ENCODE measurements around the gene AGPS. TPM values are rescaled to one million over a fixed set of nuclear protein-coding genes. Genes with fewer than 3 reads are reported as not detected.

Gene AGPS
- total and polyA plus RNA-seq, 2 of the 13 experiments (the other 11 are each of a cell fraction or from before 2014, with no cell fraction given) = 39.4 to 99.0 TPM

DNA sequence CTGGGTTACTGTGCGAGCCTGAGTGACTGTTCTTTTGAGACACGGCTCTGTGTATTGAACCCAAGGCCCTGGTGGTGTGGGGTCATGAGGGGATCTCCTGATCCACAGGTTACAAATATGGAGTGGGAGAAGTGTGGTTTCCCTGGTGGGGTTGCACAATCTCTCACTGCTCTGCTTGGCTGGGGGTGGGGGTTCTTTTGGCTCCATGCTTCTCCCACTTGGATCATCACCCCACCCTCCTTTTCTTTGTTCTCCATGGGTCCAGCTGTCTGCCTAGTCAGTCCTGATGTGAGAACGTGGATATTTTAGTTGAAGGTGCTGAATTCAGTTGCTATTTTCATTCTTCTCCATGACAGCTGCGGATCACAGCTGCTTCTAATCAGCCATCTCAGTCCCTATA is 37.8 kb downstream of the AGPS start:
- ChIA-PET CTCF (ENCODE audit: low intra/inter-chr PET ratio, low total read pairs) (no interaction called here), POLR2A (no interaction called here)
- H2AFZ ChIP-seq (ENCODE audit: low read length) = no peak overlapping the region
- 81% methylated on average over 4 of the region's 4 CpGs for WGBS (ENCODE audit: low lambda C conversion rate)
- peaks cover 13% of the 10 kb centered on the region; the same call in 1 of the 2 replicates for H3K9me3 ChIP-seq (ENCODE audit: low read length)
- no peak overlapping the region for H3K27ac ChIP-seq (ENCODE audit: extremely low read length, insufficient read depth, low read length)
- H3K4me1 ChIP-seq (ENCODE audit: insufficient read depth, low read length) = peaks cover 39% of the 10 kb centered on the region
- no peak overlapping the region for H3K9ac ChIP-seq (ENCODE audit: insufficient read depth, low read depth, low read length)
- peaks cover 8 to 28% of the 10 kb centered on the region in 2 experiments; a peak in 4 of 5 replicates for H3K36me3 ChIP-seq (replicated peaks in 1 of 2; ENCODE audit: control insufficient read depth in 1 of 2, insufficient read depth in 2 of 2, low read length in 2 of 2)
- DNase-seq (ENCODE audit: low spot score) = no peak
- H3K4me2 ChIP-seq (ENCODE audit: low read depth, low read length) = no peak overlapping the region; the same call in 1 of the 2 replicates
- in situ Hi-C loops (cut with HindIII; ENCODE audit: extremely low pct_ligation_motif_present, low pct_unique_long_range_greater_than_20kb) = no loop called here
- H3K79me2 ChIP-seq (ENCODE audit: insufficient read depth, low read length) = peaks cover 93% of the 10 kb centered on the region
- intact Hi-C loops (cut with micrococcal nuclease; ENCODE audit: unreplicated experiment) = no loop called here
- no peak overlapping the region for H3K4me3 ChIP-seq (replicated peaks in 1 of 3; ENCODE audit: insufficient read depth in 1 of 3, low read depth in 2 of 3, low read length in 3 of 3)
- FAIRE-seq = no peak
- no peaks in the 10 kb centered on the region for H3K27me3 ChIP-seq (ENCODE audit: control insufficient read depth in 1 of 2, insufficient read depth in 2 of 2, low read length in 2 of 2)
- ATAC-seq = no peak; the same call in 2 of the 3 replicates
- no TSS peak for BruUV-seq (replicated peaks)
- peaks cover 33% of the 10 kb centered on the region; the same call in 1 of the 2 replicates for H4K20me1 ChIP-seq (ENCODE audit: insufficient read depth, low read length)
- peak; percentile 84 for TF ChIP-seq CEBPB (IDR thresholded peaks at IDR 0.05; ENCODE audit: borderline replicate concordance, low read depth, low read length)
- TF ChIP-seq HNRNPH1 (optimal IDR thresholded peaks at IDR 0.05; ENCODE audit: low read depth, low read length) = no peak
- TF ChIP-seq CEBPG (CRISPR knock-in tag; IDR thresholded peaks at IDR 0.05) = peak; percentile 38; the same call in 1 of the 2 replicates
- TF ChIP-seq, protein P1, sequence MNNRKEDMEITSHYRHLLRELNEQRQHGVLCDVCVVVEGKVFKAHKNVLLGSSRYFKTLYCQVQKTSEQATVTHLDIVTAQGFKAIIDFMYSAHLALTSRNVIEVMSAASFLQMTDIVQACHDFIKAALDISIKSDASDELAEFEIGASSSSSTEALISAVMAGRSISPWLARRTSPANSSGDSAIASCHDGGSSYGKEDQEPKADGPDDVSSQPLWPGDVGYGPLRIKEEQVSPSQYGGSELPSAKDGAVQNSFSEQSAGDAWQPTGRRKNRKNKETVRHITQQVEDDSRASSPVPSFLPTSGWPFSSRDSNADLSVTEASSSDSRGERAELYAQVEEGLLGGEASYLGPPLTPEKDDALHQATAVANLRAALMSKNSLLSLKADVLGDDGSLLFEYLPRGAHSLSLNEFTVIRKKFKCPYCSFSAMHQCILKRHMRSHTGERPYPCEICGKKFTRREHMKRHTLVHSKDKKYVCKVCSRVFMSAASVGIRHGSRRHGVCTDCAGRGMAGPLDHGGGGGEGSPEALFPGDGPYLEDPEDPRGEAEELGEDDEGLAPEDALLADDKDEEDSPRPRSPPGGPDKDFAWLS (CRISPR knock-in tag; IDR thresholded peaks at IDR 0.05; ENCODE audit: borderline replicate concordance) = no peak
- TF ChIP-seq, protein P2, sequence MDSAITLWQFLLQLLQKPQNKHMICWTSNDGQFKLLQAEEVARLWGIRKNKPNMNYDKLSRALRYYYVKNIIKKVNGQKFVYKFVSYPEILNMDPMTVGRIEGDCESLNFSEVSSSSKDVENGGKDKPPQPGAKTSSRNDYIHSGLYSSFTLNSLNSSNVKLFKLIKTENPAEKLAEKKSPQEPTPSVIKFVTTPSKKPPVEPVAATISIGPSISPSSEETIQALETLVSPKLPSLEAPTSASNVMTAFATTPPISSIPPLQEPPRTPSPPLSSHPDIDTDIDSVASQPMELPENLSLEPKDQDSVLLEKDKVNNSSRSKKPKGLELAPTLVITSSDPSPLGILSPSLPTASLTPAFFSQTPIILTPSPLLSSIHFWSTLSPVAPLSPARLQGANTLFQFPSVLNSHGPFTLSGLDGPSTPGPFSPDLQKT (CRISPR knock-in tag; IDR thresholded peaks at IDR 0.05; ENCODE audit: borderline replicate concordance) = no peak
- no peak for TF ChIP-seq YEATS4 (CRISPR knock-in tag; IDR thresholded peaks at IDR 0.05; ENCODE audit: borderline replicate concordance)
- TF ChIP-seq, protein P3, sequence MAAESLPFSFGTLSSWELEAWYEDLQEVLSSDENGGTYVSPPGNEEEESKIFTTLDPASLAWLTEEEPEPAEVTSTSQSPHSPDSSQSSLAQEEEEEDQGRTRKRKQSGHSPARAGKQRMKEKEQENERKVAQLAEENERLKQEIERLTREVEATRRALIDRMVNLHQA (CRISPR knock-in tag; IDR thresholded peaks at IDR 0.05) = no peak
- TF ChIP-seq, protein P4, sequence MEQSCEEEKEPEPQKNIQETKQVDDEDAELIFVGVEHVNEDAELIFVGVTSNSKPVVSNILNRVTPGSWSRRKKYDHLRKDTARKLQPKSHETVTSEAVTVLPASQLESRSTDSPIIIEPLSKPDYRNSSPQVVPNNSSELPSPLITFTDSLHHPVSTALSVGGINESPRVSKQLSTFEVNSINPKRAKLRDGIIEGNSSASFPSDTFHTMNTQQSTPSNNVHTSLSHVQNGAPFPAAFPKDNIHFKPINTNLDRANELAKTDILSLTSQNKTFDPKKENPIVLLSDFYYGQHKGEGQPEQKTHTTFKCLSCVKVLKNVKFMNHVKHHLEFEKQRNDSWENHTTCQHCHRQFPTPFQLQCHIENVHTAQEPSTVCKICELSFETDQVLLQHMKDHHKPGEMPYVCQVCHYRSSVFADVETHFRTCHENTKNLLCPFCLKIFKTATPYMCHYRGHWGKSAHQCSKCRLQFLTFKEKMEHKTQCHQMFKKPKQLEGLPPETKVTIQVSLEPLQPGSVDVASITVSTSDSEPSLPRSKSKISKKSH (CRISPR knock-in tag; IDR thresholded peaks at IDR 0.05; ENCODE audit: borderline replicate concordance) = no peak
